ELF-1 (cell line): ENCODE results near the gene SLC44A3.

Experiments
- DNase-seq: peaks from one replicate; pipeline ENCODE4 v3.0.0-alpha.2; 2016; ENCODE audit warnings: low read depth, low spot score

SLC44A3 gene

DNA sequence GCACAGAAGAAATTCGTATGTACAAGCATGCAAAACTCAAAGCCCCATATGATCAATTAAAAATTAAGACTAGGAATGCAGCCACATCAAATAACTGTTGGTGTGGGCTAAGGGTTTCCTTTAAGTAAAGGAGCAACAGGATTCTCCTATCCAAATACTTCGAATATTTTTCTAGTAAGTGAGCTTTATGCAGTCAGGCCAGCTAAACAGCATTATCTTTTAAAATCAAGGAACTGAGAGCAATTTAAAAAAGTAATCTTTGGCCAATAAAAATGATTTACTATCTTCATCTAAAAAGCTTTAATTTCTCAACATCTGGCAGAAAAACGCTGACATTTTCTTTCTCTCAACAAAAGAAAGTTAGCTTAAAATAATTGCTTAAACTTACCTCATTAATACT lies 87.0 kb downstream of the SLC44A3 start:
- no peak for DNase-seq

DNA sequence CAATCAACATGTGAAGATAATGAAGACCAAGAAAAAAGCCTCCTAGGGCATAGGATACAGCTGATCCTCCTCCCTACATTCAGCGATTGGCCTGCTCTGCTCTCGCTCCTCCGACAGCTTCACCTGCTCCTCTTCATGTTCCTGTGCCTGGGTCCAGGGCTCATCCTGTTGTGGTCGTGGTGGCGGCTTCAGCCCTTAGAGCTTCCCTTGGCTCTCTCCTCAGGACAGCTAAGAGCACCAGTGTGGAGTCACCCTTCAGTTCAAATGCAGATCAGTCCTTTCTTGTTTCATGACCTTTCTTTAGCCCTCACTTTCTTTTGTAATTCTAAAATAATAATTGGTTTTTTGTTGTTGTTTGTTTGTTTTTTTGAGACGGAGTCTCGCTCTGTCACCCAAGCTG lies 88.0 kb downstream of the SLC44A3 start:
- DNase-seq = no peak

DNA sequence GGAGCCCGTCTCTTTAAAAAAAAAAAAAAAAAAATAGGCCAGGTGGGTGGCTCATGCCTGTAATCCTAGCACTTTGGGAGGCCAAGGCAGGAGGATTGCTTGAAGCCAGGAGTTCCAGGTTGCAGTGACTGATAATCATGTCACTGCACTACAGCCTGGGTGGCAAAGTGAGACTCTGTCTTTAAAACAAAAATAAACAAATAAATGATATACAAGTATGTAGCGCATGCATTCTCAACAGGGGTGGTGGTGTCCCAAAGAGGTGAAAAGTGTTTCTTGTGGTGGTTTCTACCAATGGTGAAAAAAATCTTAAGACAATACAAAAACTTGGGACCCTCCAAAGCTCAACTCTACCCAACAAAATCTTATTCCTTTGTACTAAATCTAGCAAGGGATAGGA lies 88.8 kb downstream of the SLC44A3 start:
- DNase-seq = no peak

DNA sequence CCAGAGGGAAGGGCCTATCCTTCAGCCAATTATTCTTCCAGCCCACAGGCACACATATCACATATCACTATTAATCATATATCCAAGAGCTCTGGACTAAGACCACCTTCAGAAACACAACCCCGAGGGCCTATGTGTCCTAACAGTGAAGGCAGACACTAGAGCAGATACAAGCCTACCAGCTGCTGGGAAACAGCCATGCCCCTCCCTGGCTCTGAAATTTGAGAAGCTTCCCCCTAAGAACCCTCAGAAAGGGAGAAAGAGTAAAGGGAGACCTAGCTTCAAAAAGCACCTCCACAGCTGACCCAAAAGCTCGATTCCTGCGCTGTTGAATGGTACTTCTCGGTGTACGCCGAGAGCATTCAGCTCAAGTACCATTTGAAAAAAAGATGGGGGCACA lies 89.3 kb downstream of the SLC44A3 start:
- peak; percentile 64 for DNase-seq

- no peak for DNase-seq
Measured at GRCh38 chr1:94912263-94913184, 92.4 kb downstream of the SLC44A3 start.

DNA sequence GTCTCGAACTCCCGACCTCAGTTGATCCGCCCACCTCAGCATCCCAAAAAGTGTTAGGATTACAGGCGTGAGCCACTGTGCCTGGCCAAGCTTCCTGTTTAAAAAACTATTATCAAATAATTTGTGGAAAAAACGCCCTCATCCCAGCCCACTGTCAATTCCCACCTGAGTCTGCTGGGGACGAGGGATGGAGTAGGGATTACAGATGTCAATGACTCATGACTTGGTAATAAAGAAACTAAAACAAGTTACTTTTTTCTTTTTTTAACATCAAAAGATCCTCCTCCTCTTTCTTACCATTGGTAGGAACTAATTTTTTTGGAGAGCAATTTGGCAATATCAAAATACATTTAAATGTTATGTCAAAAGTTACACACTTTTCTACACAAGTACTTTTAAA lies 97.1 kb downstream of the SLC44A3 start:
- DNase-seq = no peak

DNA sequence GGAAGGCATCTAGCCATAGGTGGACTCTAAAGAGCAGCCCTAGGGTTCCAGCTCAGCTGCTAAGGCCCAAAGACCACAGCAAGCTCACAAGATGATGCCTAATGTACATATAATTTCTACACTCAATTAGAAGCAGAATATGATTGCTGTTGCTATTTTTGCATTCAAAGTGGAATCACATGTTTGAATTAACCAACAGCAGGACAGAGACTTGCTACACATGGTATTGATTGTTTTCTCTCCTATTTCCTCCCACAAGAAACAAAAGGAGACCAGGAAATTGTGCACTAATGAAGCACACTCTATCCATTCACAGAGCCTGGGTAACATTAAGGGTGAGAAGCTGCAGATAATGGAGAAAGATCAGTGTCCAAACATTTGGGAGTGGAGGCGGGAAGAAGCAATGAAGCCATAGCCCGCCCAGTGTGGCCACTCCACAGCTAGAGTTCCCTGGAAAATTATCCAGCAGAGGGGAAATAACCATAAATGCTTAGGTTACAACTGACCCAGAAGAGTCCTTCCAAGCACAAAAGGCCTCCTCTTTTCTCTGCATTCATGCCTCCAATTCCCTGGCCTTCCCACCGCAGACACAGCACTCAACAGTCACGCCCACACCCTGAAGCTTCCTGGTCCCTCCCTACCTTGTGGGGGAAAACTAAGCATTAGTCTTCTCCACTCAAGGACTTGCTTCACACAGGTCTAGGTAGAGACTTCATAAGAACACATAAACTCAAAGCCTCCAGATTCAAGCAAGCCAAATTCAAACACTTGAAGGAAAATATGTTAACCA lies 99.3 kb downstream of the SLC44A3 start:
- DNase-seq = no peak

DNA sequence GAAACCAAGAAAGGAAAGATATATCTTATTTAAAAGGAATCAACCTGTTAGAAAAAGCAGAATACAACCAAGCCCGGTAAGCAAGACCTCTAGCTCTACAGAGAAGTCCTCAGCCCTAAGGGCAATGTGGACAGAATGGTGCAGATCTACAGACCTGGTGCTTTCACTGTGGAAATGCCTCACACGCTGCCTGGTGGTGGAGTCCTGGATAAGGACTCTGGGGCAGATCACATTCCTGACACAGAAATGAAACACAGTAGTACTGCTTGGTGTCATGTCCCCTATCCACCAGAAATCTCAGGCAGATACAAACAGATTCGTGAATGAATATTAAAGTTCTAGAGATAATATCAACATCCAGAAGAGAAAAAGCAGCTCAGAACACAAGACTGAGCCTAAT lies 99.9 kb downstream of the SLC44A3 start:
- DNase-seq = peak; percentile 42

DNA sequence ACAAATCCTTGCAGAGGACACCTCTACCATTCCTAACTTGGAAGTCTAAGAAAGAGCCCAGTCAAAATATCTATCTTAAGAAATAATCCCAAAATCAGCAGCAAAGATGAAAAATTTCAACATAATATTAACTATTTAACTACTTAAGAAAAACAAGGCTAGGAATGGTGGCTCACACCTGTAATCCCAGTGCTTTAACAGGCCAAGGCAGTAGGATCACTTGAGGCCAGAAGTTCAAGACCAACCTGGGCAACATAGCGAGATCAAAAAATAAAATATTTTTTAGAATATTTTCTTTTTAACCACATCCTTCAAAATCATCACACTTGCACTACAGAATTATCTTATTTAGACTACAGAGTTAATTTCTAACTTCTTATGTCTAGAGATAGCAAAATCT lies 101.8 kb downstream of the SLC44A3 start:
- DNase-seq = no peak

DNA sequence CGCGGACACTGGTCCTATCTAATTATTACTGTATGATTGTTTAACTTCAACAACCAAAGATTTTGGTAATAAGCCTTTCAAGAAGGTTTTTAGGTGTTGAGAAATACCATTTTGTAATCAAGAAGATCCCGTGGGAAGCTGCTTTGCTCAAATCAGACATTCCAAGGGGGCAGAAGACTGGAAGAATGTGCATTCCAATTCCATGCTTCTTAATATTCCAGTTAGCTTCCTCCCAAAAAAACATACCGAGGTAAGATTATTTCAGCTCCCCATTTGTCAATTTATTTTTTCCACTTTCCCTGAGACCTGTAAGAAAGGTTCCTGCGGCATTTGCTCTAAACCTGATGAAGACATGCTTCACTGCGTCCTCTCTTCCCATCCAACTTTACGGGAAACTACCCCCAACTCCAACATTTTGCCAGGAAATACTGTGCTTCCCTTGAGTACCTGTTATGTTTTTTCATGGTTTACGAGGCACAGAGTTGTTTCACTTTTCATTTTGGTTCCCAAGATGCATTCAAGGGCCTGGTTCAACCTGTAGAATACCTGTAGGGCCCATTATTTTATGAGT lies 102.7 kb downstream of the SLC44A3 start:
- no peak for DNase-seq

GRCh38 chr1:94925004-94925403 lies 104.8 kb downstream of the SLC44A3 start:
- DNase-seq = no peak

DNA sequence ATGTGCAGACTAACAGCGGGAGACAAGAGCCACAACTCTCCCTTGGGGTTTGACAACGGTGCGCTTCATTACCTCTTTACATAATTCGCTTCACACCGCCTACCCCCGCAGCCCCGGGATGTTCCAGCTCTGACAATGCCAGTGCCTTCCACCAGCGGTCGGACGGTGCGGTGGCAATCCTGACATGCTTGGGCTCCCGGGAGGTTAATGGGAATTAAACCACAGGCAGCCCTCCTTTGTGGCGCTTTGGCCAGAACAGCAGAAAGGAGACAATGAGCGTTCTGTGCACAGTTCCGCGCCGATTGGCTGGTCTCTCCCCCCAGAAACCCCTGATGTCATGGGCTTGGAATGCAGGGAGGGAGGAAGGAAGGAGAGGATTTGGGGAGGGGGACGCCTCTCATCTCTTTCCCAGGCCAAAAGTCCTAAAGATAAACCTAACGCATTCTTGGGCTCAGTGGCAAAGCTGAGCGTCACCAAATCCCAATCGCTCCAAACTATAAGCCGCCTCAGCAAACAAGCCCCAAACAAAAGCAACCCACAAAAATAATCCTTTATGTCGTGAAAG lies 105.5 kb downstream of the SLC44A3 start:
- peak; percentile 97 for DNase-seq

DNA sequence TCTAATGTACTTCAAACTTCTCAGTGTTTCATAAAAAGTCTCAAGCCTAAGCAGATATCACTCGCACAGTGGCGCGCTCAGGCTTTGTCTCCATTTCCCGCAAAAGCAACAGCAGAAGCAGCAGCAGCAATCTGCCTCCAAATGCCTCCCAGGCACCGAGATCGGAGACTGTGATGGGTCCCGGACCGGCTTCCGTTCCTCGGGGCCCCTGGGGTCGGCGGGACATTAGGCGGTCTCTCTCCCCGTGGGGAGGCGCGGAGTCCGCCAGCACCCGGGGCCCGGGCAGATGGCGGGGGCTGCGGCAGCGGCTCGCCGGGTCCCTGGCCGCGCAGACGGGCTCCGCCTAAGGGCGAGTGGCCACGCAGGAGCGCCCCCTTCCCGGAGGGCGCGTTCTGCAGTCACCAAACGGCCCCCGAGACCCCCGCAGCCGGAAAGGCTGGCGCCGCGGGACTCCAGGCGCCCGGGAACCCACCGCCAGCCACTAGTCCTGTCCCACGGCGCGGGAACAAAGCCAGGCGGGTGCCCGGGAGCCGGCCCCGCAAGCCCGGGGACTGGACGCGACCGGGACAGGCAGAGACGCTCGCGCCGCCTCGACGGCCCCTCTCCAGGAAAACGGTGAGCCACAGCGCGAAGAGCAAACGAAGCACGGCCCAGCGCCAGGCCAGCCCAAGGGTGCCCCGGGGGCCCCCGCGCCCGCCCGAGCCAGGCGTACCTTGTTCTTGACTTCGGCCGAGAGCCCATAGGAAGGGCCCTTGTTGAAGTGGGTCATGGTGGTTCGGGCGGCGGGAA lies 106.2 kb downstream of the SLC44A3 start:
- peak; percentile 75 for DNase-seq

DNA sequence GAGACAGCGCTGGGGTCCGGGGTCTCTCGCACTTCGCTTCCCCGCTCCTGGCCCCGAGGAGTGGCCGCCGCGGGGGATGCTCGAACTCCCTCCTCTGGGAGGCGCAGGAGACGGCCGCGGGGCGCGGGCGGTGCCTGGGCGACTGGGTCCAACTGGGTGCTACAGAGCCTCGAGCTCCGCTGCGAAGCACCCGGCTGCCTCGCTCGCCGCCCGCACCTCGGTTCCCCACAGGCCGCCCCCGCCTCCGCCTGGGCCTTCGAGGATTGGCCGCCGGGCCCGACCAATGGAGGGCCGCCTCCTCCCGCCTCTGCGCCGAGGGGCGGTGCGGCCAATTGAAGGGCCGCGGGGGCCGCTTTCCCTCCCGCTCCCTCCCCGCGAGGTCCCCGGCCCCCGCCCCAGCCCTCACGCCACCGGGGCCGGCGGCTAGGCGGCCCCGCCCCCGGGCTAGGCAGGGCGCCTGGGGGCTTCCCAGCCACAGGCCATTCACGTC lies 106.8 kb downstream of the SLC44A3 start, which contains the start of gene CNN3:
Gene CNN3, minus strand, starts transcription at position 196 of the 490 bp plus-strand sequence. CDS start 216 bp downstream, outside the sequence.
- DNase-seq = peak; percentile 95

DNA sequence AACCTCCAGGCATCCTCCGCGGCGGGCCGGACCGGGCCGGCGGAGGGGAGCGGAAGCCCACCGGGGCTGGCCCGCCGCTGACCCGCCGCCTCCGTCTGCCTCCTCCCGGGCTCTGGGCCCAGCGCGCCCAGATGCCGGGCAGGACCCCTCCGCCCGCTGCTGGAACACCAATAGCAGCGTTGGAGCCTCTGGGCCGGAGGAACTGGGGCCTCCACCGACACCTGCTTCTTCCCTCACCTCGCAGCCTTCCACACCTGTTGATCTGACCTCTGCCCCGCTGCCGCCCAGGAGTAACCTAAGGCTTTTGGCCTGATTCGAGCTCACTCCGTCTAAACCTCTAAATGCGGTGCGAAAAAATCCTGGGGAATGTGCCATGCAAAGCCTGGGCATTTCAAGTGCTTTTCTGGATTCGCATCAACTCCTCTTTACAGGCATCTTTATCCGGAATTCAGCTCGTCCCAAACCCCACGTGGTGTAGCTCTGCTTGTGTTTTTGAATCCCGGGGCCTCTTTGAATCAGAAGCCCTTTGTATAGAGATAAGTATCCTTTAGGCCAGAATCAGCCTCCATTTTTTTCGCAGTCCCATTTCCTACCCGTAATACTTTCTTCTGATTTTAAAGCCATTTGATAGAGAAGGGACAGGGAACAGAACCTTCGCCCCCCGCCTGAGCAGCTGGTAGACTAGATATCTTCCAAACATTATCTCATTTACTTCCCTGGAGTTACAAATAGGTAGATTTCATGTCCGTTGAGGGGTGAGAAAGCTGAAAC lies 107.4 kb downstream of the SLC44A3 start:
- peak; percentile 86 for DNase-seq

GRCh38 chr1:94928293-94928939 lies 108.3 kb downstream of the SLC44A3 start:
- no peak for DNase-seq

DNA sequence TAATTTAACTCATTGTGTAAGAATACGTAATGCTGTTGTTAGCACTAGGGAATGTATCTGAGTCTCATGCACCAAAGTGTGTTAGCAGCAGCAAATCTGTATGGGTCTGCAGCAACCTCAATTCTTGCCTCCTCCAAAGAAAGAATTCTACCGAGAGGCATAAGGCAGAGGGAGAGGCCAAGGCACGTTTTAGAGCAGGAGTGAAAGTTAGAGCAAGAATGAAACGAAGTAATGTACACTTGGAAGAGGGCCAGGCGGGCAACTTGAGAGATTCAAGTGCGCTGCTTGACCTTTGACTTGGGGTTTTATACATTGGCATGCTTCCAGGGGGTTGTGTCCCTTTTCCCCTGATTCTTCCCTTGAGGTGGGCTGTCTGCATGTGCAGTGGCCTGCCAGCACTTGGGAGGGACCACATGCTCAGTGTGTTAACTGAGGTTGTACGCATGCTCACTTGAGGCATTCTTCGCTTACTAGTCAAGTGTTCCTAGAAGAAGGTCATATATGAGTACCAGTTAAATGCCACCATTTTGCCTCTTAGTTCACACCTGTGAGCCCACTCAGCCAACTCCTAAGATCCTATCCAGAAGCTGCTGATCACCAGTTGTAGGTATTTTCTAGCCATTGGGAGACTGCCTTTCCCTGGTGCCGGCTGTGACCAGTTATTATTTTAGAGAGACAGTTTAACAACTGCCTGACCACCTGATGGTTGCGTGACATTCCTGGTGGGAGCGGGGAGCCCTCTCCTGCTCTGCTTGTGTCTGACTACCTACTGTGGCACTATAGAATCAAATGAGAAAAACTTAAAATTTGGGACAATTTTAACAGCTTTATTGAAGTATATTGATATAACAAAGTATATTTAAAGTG lies 109.4 kb downstream of the SLC44A3 start:
- DNase-seq = no peak

GRCh38 chr1:94931254-94931841 lies 111.2 kb downstream of the SLC44A3 start:
- no peak for DNase-seq
